ENCODE results near the gene CUX1. TPM values are rescaled to one million over a fixed set of nuclear protein-coding genes. Genes with fewer than 3 reads are reported as not detected.
A peak's percentile ranks its signal among the peaks of the same experiment; 100 is the strongest.
"Not testable (repeated sequence)": the region's sequence is repeated elsewhere in the genome, so short reads cannot be mapped to it uniquely, and the experiment has no call there.

The CUX1 gene
- total RNA-seq, 1 experiment from 2014 or later: 37.4 TPM

- no peak for DNase-seq (ENCODE audit: low read depth)
- in situ Hi-C loops (cut with HindIII; ENCODE audit: low pct_unique_long_range_greater_than_20kb, low sequenced_read_pairs): no loop called here
These were observed 473.9 kb downstream of the CUX1 start for GRCh38 chr7:102291056-102291915.

- DNase-seq (ENCODE audit: low read depth): no peak
- in situ Hi-C loops (cut with HindIII; ENCODE audit: low pct_unique_long_range_greater_than_20kb, low sequenced_read_pairs): no loop called here
These were observed 474.5 kb downstream of the CUX1 start for GRCh38 chr7:102291916-102292267.

DNA sequence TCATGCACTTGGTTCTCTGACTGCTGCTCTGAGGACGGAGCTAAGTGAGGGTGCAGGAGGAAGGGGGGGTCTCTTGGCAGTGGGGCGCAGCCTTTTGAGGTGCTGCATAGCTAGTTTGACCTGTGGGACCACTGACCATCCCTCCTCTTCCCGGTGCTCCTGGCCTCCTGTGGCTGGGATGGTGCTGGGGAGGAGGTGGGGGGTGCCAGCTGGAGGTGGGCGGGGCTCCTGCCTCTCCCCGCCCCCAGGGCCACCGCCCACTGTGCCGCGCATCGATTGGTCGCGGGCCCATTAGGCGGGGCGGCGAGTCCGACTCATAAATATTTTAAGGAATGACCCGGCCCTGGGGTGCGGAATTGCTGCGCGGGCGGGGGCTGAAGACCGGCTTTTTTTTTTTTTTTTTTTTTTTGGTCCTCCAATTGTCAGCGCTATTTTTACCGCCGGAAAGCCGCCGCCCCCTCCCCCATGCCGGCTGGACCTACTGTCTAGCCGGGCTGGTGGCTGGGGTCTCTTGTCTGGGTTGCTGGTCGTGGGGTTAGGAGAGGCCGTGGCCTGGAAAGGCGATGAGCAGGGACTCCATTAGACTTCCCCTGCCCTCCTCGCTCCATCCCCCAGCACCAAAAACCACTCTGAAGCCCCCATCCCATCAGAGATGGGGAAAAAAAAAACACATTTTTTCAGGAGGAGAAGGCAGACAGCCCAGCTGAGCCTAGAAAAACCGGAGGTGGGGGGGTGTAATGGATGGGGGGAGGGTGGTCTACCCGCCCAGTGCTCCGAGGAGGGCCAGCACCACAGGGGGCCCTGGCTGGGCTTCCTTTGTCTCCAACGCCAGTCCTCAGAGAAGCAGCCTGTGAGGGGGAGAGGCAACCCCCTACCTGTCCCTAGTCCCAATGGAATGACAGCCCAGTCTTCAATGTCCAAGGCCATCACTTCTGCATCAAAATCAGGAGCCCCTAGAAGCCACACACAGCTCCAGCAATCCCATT is 475.7 kb downstream of the CUX1 start:
- DNase-seq (ENCODE audit: low read depth): no peak
- in situ Hi-C loops (cut with HindIII; ENCODE audit: low pct_unique_long_range_greater_than_20kb, low sequenced_read_pairs): no loop called here

DNA sequence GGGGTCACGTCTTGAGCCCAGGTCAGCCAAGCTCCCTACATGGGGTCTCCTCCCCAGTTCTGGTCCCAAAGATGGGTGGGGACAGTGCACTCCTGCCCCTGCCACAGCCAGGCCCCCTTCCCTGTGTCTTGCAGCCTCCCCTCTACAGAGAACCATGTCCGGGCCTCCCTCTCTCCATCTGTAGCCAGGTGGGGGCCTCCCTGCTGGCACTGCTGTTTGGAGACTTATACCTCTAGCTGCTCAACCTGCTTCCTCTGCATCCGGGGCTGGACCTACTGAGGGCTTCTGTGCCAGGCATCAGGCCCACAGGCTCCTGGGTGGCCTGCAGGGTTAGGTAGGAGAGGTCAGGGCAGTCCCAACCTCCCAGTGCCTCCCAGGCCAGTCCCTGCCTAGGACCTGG is 477.2 kb downstream of the CUX1 start:
- DNase-seq (ENCODE audit: low read depth): no peak
- in situ Hi-C loops (cut with HindIII; ENCODE audit: low pct_unique_long_range_greater_than_20kb, low sequenced_read_pairs): no loop called here

DNA sequence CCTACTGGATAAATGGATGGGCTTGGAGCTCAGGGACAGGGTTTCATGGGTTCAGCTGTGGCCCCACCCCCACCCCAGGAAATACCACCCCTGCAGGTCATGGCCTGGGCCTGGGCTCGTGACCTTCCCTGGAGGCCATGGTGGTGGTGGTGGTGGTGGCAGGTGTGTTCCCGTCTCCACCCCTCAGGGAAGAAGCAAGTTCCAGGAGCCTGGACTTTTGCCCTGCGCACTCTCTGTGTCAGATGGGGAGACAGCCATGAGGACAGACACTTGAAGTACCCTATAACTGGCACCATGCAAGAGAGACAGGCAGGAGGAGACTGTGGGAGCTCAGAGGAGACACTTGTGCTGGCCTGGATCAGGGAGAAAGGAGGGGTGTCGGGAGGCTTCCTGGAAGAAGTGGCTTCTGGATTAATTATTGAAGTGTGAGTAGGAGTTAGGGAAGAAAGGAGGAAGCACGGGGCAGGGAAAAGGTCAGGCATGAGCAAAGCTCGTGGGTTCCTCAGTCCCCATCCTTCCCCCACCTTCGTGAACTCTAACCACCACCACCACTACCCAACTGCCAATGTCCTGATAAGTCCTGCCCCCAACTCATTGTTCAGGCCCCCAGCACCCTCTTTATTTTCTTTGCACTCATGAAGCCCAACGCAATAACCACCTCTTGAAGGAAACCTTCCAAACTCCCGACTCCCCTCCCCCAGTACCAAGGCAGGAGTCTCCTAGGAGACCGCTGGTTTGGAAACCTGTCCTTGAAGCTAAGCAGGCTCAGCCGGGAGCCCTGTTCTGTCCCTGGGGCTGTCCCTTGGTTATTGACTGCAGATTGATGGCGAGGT is 478.1 kb downstream of the CUX1 start:
- in situ Hi-C loops (cut with HindIII; ENCODE audit: low pct_unique_long_range_greater_than_20kb, low sequenced_read_pairs): no loop called here
- DNase-seq (ENCODE audit: low read depth): no peak

- in situ Hi-C loops (cut with HindIII; ENCODE audit: low pct_unique_long_range_greater_than_20kb, low sequenced_read_pairs): no loop called here
- no peak for DNase-seq (ENCODE audit: low read depth)
These were observed 478.7 kb downstream of the CUX1 start for GRCh38 chr7:102296179-102296438.

GRCh38 chr7:102296514-102296913 is 479.1 kb downstream of the CUX1 start:
- DNase-seq (ENCODE audit: low read depth): no peak
- in situ Hi-C loops (cut with HindIII; ENCODE audit: low pct_unique_long_range_greater_than_20kb, low sequenced_read_pairs): no loop called here

DNA sequence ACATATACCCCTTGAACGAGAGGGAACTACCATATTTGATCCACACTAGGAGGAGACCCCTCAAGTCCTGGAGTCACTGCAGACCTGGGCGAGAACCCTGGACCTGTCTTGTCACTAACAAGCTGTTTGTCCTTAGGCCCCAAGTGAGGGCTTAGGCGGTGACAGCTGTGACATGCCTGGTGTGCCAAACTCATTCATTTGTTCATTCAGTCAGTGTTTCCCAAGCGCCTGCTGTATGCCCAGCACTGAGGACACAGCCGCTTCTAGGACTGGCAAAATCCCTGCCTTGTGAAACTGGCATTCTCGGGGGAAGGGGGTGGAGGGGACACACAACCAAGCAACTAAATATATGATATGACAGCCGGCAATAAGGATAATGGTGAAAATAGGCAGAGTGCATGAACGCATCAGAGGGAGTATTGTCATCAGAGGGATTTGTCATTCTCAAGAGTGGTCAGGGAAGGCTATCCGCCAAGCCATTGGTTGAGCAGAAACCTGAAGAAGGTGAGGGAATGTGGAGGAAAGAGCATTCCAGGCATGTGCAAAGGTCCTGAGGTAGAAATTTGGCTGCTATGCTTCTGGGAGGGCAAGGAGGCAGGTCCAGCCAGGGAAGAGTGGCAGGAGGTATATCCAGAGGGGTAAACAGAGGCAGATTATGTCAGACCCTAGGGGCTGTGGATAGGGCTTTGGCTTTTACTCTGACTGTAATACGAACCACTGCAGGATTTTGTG is 480.2 kb downstream of the CUX1 start:
- in situ Hi-C loops (cut with HindIII; ENCODE audit: low pct_unique_long_range_greater_than_20kb, low sequenced_read_pairs): no loop called here
- DNase-seq (ENCODE audit: low read depth): no peak

DNA sequence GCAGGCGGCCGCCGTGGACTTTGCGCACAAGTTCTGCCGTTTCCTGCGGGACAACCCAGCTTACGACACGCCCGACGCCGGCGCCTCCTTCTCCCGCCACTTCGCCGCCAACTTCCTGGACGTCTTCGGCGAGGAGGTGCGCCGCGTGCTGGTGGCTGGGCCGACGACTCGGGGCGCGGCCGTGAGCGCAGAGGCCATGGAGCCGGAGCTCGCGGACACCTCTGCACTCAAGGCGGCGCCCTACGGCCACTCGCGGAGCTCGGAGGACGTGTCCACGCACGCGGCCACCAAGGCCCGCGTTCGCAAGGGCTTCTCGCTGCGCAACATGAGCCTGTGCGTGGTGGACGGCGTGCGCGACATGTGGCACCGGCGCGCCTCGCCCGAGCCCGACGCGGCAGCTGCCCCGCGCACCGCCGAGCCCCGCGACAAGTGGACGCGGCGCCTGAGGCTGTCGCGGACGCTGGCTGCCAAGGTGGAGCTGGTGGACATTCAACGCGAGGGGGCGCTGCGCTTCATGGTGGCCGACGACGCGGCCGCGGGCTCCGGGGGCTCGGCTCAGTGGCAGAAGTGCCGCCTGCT is 483.3 kb downstream of the CUX1 start:
- in situ Hi-C loops (cut with HindIII; ENCODE audit: low pct_unique_long_range_greater_than_20kb, low sequenced_read_pairs): no loop called here
- DNase-seq (ENCODE audit: low read depth): no peak

DNA sequence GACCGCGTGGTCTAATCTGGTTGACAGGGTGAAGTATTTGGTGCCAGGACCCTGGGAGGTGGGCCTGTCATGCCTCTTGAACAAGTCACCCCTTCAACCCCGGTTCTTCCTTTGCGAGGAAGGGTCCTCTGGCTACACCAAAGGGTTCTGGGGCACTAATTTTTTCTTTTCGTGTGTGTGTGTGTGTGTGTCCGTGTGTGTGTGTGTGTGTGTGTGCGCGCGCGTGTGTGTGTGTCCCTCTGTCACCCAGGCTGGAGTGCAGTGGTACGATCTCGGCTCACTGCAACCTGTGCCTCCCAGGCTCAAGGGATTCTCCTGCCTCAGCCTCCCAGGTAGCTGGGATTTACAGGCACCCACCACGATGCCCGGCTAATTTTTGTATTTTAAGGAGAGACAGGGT is 483.9 kb downstream of the CUX1 start:
- DNase-seq (ENCODE audit: low read depth); in situ Hi-C loops (cut with HindIII; ENCODE audit: low pct_unique_long_range_greater_than_20kb, low sequenced_read_pairs): not testable (repeated sequence)

GRCh38 chr7:102302025-102302424 is 484.6 kb downstream of the CUX1 start:
- DNase-seq (ENCODE audit: low read depth): no peak
- in situ Hi-C loops (cut with HindIII; ENCODE audit: low pct_unique_long_range_greater_than_20kb, low sequenced_read_pairs): no loop called here

GRCh38 chr7:102303669-102304422 is 486.4 kb downstream of the CUX1 start:
- in situ Hi-C loops (cut with HindIII; ENCODE audit: low pct_unique_long_range_greater_than_20kb, low sequenced_read_pairs): no loop called here
- DNase-seq (ENCODE audit: low read depth): no peak

- no peak for DNase-seq (ENCODE audit: low read depth)
- in situ Hi-C loops (cut with HindIII; ENCODE audit: low pct_unique_long_range_greater_than_20kb, low sequenced_read_pairs): no loop called here
These were observed 487.2 kb downstream of the CUX1 start for GRCh38 chr7:102304668-102305067.

DNA sequence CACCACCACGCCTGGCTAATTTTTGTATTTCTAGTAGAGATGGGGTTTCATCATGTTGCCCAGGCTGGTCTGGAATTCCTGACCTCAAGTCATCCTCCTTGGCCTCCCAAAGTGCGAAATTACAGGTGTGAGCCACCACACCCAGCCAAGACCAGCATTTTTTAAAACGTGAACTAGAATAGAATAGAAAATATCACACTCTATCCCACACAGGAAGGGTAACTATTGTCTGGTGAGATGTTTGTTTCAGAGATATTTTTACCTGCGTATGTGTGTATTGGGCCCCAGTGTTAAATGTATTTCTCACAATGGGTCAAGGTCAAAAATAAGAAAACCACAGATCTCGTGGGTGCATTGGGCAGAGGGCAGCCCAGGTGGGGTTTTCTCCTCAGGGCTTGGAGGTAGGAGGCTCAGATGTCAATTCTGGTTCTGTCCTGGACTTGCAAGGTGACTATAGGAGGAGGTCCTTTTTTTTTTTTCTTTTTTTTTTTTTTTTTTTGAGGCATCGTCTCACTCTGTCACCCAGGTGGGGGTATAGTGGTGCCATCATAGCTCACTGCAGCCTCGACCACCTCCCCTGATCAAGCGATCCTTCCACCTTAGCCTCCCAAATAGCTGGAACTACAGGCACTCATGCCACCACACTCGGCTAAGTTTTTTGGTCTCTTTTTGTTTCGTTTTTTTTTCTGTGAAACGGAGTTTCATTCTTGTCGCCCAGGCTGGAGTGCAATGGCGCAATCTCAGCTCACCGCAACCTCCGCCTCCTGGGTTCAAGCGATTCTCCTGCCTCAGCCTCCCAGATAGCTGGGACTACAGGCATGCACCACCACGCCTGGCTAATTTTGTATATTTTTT is 488.2 kb downstream of the CUX1 start:
- in situ Hi-C loops (cut with HindIII; ENCODE audit: low pct_unique_long_range_greater_than_20kb, low sequenced_read_pairs): no loop called here
- no peak for DNase-seq (ENCODE audit: low read depth)

- DNase-seq (ENCODE audit: low read depth): peak; percentile 86
- in situ Hi-C loops (cut with HindIII; ENCODE audit: low pct_unique_long_range_greater_than_20kb, low sequenced_read_pairs): no loop called here
These were observed 489.7 kb downstream of the CUX1 start for GRCh38 chr7:102306916-102307677.

DNA sequence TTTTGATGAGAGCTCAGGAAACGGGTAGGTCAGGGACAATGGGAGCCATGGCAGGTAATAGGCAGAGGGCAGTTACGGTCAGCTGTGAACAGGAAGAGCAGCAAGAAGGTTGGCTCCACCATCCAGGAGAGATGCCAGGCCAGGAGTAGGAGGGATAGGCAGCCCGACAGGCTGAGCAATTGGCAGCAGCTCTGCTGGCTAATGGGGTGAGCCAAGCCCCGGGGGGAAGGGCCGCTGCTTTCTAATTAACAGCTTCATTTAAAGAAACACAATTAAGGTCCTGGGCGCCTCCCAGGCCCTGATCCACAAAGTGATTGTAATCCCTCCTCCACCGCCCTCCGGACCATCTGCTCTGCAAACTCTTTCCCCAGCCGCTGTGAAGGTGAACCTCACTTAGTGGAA is 493.0 kb downstream of the CUX1 start:
- in situ Hi-C loops (cut with HindIII; ENCODE audit: low pct_unique_long_range_greater_than_20kb, low sequenced_read_pairs): no loop called here
- DNase-seq (ENCODE audit: low read depth): no peak
